ENCODE results near the gene SLC38A9.
"Not testable (repeated sequence)": the region's sequence is repeated elsewhere in the genome, so short reads cannot be mapped to it uniquely, and the experiment has no call there.

Gene SLC38A9

GRCh38 chr5:55608595-55609349 lies 103.4 kb downstream of the SLC38A9 start:
- DNase-seq = no peak

- DNase-seq = not testable (repeated sequence)
These were observed 104.8 kb downstream of the SLC38A9 start for GRCh38 chr5:55607309-55607708.

DNA sequence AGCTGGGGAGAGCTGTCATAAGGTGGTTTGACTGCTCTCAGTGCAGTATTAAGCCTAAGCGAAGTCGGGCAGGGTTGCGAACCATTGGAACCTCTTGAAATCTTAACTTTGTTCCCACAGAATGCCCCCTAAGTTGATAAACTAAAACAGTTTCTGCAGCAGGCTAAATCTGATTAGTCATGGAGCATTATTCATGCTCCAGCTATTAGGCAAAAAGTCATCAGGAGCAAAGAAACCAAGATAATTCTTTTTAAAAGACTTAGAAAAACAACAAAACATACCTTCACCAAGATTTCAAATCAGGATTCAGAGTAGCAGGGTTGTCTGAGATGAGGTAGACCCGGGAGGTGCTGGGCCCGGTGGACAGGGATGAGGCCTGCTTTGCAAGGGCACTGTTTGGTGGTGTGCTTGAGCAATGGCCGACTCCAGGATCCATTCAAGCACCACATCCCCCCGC lies 107.5 kb downstream of the SLC38A9 start:
- no peak for DNase-seq

GRCh38 chr5:55603922-55604321 lies 108.2 kb downstream of the SLC38A9 start:
- DNase-seq = no peak

DNA sequence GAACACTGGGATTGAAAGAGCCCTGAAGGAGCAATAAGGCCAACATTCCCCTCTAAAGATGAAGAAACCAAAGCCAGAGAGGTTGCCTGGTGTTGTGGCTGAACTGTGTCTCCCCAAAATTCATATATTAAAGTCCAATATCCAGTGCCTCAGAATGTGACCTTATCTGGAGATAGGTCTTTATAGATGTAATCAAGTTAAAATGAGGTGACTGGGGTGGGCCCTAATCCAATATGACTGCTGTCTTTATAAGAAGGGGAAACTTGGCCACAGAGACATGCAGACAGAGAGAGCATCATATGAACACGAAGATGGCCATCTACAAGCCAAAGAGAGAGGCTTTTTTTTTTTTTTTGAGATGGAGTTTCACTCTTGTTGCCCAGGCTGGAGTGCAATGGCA lies 110.5 kb downstream of the SLC38A9 start:
- no peak for DNase-seq

DNA sequence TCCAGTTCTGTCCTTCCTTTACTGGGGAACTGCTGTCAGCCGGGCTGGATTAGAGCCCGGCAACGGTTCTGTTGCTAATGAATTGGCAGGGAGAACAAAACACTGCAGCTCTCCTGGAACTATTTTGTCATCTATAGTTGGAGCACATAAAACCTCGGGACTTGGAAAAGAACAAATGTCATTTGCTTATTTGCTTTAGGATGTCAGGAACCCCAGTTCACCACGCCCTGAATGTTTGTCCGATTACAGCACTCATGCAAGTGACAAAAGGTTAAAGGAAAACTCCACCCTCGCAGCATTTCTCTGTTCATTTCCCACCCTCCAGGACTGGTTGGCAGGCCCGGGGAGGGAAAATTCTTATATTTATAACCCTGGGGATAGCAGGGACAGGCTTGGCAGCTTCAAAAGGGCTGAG lies 110.9 kb downstream of the SLC38A9 start:
- no peak for DNase-seq

DNA sequence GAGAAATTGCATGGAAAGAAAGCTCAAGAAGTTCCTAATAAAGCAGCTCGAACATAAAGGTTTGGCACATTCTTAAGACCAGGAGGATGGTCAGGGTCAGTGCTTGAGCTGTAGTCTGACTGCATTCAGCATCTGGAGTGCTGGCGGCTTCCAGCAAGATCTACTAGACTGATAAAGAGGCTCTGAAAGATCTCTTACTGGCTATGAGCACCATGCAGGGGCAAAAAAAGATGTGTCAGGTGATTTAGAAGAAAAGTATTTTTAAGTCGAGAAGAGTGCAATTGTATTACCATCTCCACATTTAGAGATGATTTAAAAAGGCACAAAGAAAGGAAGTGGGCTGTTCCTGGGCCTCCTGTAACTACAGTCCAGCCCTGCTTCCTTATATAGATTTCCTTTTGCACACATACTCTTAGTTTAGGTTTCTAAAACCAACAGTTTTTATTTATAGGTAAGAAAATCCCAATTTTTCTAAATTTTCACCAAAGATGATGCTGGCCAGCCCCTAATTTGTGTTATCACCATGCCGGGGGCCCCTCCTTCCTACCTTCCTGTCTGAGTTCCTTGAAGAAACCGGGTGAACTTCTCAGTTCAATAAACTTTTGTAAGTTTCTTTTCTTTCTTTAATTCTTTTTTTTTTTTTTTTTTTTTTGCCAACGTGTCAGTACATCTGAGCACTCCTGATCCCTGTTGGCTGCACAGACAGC lies 111.5 kb downstream of the SLC38A9 start:
- peak in 1 of 2 experiments; percentile 13 for DNase-seq

GRCh38 chr5:55600086-55600485 lies 112.0 kb downstream of the SLC38A9 start:
- DNase-seq = no peak

GRCh38 chr5:55599148-55600050 lies 112.7 kb downstream of the SLC38A9 start:
- no peak for DNase-seq

- no peak for DNase-seq
These were observed 114.8 kb downstream of the SLC38A9 start for GRCh38 chr5:55597014-55597981.

- no peak for DNase-seq
These were observed 117.5 kb downstream of the SLC38A9 start for GRCh38 chr5:55594671-55595070.

GRCh38 chr5:55593115-55593472 lies 119.0 kb downstream of the SLC38A9 start:
- DNase-seq = no peak

DNA sequence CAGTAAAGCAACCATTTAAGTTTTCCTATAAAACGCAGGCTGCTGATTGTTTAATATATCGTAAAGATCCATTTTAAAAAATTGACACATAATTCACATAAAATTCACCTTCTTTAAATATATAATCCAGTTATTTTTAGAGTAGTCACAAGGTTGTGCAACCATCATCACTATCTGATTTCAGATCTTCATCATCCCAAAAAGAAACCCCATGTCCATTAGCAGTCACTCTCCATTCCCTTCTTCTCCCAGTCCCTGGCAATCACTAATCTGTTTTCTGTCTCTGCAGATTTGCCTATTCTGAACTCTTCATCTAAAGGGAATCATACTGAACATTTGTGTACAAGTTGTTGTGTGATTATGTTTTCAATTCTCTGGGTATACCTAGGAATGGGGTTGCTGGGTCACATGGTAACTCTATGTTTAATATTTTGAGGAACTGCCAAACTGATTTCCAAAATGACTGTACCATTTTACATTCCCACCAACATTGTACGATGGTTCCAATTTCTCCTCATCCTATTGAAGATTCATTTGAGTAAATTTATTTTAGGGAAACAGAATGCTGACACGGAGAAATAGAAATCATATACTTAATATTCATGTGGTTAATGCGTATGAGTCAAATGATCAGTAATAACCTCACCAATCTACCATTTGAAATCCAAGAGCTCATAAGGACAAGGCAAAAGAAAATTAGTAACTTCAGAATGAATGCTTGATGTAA lies 119.6 kb downstream of the SLC38A9 start:
- DNase-seq = no peak

GRCh38 chr5:55591686-55592085 lies 120.4 kb downstream of the SLC38A9 start:
- DNase-seq = no peak

GRCh38 chr5:55585206-55585610 lies 126.9 kb downstream of the SLC38A9 start:
- no peak for DNase-seq

- no peak for DNase-seq
These were observed 127.5 kb downstream of the SLC38A9 start for GRCh38 chr5:55584398-55585205.

DNA sequence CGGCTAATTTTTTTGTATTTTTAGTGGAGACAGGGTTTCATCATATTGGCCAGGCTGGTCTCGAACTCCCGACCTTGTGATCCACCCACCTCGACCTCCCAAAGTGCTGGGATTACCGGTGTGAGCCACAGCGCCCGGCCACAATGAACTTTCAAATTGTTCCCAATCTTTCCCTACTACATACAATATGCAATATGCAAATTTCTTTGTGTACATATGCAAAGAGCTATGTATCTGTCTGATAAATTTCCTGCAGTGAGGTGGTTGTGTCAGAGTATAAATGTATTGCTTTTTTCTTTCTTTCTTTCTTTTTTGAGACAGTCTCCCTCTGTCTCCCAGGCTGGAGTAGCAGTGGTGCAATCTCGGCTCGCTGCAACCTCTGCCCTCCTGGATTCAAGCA lies 128.5 kb downstream of the SLC38A9 start:
- no peak for DNase-seq

DNA sequence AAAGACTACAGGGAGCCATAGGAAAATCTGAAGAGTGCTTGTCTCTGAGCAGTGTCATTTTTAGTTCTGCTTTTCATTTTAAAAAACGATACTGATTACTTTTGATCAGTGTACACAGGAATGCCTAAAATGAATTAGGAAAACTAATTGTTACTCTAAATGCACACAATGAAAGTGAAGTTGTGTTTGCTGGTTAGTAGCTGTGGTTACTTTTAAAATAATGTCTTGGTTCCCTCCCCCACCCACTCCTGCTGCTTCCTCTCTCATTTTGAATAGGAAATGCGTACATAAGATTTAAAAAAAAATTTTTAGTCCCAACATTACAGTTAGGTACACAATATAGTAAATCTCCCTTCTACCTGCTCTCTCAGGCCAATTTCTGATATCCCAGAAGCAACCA lies 129.9 kb downstream of the SLC38A9 start:
- no peak for DNase-seq

GRCh38 chr5:55580042-55580441 lies 132.1 kb downstream of the SLC38A9 start:
- DNase-seq = no peak

DNA sequence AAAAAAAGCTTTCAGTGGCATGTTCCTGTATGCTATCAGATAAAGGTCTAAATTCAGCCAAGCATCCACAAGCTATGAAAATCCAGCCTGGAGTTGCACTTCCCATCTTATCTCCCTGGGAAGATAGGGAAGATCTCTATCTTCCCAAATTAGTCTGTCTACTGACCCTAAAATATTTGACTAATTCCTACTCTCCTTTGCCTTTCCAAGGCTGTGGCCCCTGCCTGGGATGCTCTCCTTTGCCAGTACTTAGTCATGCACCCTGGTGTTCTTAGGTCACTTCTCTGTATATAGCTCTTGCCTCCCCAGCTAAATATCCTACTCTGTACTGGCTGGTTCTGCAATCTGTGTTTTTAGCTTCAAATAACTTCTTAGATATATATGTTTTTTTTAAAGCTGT lies 133.4 kb downstream of the SLC38A9 start:
- no peak for DNase-seq

Data from AML-193 (cell line).